ENCODE results near the gene PATE4.

Gene PATE4

DNA sequence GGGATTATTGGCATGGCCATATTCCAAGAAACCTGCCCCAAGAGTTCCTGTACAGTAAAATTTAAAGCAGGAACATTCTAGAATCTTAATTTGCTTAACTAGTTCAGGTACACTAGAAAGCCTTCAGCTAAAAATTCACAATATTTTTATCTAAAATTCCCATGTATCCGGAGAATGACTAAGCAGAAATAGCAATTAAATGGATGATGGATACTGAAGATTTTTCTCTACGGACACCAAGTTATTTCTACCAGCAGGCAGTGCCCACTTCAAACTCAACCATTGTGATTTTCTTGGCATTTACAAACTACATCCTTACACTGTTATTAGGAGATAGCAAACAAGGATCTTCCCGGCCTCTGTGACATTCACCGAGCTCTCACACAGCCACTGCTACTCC is 42.3 kb upstream of the PATE4 start:
- H3K9me3 ChIP-seq (ENCODE audit: low read length): no peaks in the 10 kb centered on the region
- H3K4me2 ChIP-seq (ENCODE audit: low read length): no peak overlapping the region
- H3K27me3 ChIP-seq (ENCODE audit: insufficient read depth, low read length): no peaks in the 10 kb centered on the region
- no peaks in the 10 kb centered on the region for H4K20me1 ChIP-seq (ENCODE audit: insufficient read depth, low read length)
- H3K36me3 ChIP-seq (ENCODE audit: insufficient read depth, low read length): no peaks in the 10 kb centered on the region
- H3K79me2 ChIP-seq (ENCODE audit: insufficient read depth, low read length): no peaks in the 10 kb centered on the region
- H3K9ac ChIP-seq (ENCODE audit: low read length): no peak overlapping the region
- no peaks in the 10 kb centered on the region for H3K9me2 ChIP-seq (ENCODE audit: low read depth, low read length)
- no peaks in the 10 kb centered on the region for H3K4me1 ChIP-seq (ENCODE audit: insufficient read depth, low read length, severe bottlenecking)
- H2AFZ ChIP-seq (ENCODE audit: low read length): no peak overlapping the region
- no peaks in the 10 kb centered on the region for H3F3A ChIP-seq (ENCODE audit: insufficient read depth, low read length)
- H3K4me3 ChIP-seq (ENCODE audit: low read depth, low read length, poor library complexity, severe bottlenecking): no peak overlapping the region
- no peak for TF ChIP-seq CTCF (IDR thresholded peaks at IDR 0.05; ENCODE audit: low read length)
- TF ChIP-seq EZH2 (IDR thresholded peaks at IDR 0.05; ENCODE audit: borderline replicate concordance, low read length): no peak
- H3K27ac ChIP-seq (ENCODE audit: low read depth, low read length, poor library complexity, severe bottlenecking): no peak overlapping the region

GRCh38 chr11:125797641-125798040 is 35.5 kb upstream of the PATE4 start:
- no peaks in the 10 kb centered on the region for H3K36me3 ChIP-seq (ENCODE audit: insufficient read depth, low read length)
- no peak overlapping the region for H3K9ac ChIP-seq (ENCODE audit: low read length)
- H3K9me3 ChIP-seq (ENCODE audit: low read length): no peaks in the 10 kb centered on the region
- H3K27me3 ChIP-seq (ENCODE audit: insufficient read depth, low read length): no peaks in the 10 kb centered on the region
- H3K4me3 ChIP-seq (ENCODE audit: low read depth, low read length, poor library complexity, severe bottlenecking): no peak overlapping the region
- no peaks in the 10 kb centered on the region for H3K4me1 ChIP-seq (ENCODE audit: insufficient read depth, low read length, severe bottlenecking)
- H3K79me2 ChIP-seq (ENCODE audit: insufficient read depth, low read length): no peaks in the 10 kb centered on the region
- no peaks in the 10 kb centered on the region for H3K9me2 ChIP-seq (ENCODE audit: low read depth, low read length)
- H3K4me2 ChIP-seq (ENCODE audit: low read length): no peak overlapping the region
- H2AFZ ChIP-seq (ENCODE audit: low read length): no peak overlapping the region
- H4K20me1 ChIP-seq (ENCODE audit: insufficient read depth, low read length): no peaks in the 10 kb centered on the region
- no peak overlapping the region for H3K27ac ChIP-seq (ENCODE audit: low read depth, low read length, poor library complexity, severe bottlenecking)
- TF ChIP-seq CTCF (IDR thresholded peaks at IDR 0.05; ENCODE audit: low read length) (no peak), EZH2 (IDR thresholded peaks at IDR 0.05; ENCODE audit: borderline replicate concordance, low read length) (no peak)
- no peaks in the 10 kb centered on the region for H3F3A ChIP-seq (ENCODE audit: insufficient read depth, low read length)

DNA sequence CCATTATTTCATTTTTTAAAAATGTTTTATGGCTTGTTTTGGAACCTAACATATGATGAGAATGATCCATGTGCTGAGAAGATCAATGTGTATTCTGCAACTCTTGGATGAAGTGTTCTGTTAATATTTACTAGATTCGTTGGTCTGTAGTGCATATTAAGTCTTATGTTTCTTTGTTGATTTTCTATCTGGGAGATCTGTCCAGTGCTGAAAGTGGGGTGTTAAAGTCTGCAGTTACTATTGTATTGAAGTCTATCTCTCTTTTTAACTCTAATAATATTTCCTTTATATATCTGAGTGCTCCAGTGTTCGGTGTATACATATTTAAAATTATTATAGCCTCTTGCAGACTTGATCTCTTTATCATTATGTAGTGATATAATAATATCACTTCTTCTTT is 33.3 kb upstream of the PATE4 start:
- Histone ChIP-seq H3F3A (ENCODE audit: insufficient read depth, low read length) (no peaks in the 10 kb centered on the region), H3K9me2 (ENCODE audit: low read depth, low read length) (no peaks in the 10 kb centered on the region), H3K27ac (ENCODE audit: low read depth, low read length, poor library complexity, severe bottlenecking) (no peak overlapping the region), H3K4me2 (ENCODE audit: low read length) (no peak overlapping the region), H3K4me1 (ENCODE audit: insufficient read depth, low read length, severe bottlenecking) (no peaks in the 10 kb centered on the region), H3K4me3 (ENCODE audit: low read depth, low read length, poor library complexity, severe bottlenecking) (no peak overlapping the region), H3K9me3 (ENCODE audit: low read length) (no peaks in the 10 kb centered on the region), H4K20me1 (ENCODE audit: insufficient read depth, low read length) (no peaks in the 10 kb centered on the region), H2AFZ (ENCODE audit: low read length) (no peak overlapping the region), H3K9ac (ENCODE audit: low read length) (no peak overlapping the region), H3K36me3 (ENCODE audit: insufficient read depth, low read length) (no peaks in the 10 kb centered on the region), H3K27me3 (ENCODE audit: insufficient read depth, low read length) (no peaks in the 10 kb centered on the region), H3K79me2 (ENCODE audit: insufficient read depth, low read length) (no peaks in the 10 kb centered on the region)
- TF ChIP-seq EZH2 (IDR thresholded peaks at IDR 0.05; ENCODE audit: borderline replicate concordance, low read length) (no peak), CTCF (IDR thresholded peaks at IDR 0.05; ENCODE audit: low read length) (no peak)

Data from OCI-LY1 (cell line).